SK-N-MC (cell line): Measurements from ENCODE around the gene TEX22.

Experiments used
- EZH2 ChIP-seq: fragments of 200-600 bp; sonication (generic); IDR thresholded peaks from one replicate; pipeline ENCODE4 v1.6.1; 2017; ENCODE audit warnings: antibody characterized with exemption
- FOXP2 ChIP-seq: optimal IDR thresholded peaks from 2 replicates; pipeline ENCODE3; 2011; ENCODE audit warnings: mild to moderate bottlenecking, moderate library complexity; ENCODE audit not compliant: insufficient read depth; ENCODE audit errors: extremely low read length, control extremely low read depth
- POLR2AphosphoS5 ChIP-seq: IDR thresholded peaks from 2 replicates; pipeline ENCODE4 v1.6.1; 2012; ENCODE audit warnings: mild to moderate bottlenecking, low read depth, low read length, borderline replicate concordance

DNA sequence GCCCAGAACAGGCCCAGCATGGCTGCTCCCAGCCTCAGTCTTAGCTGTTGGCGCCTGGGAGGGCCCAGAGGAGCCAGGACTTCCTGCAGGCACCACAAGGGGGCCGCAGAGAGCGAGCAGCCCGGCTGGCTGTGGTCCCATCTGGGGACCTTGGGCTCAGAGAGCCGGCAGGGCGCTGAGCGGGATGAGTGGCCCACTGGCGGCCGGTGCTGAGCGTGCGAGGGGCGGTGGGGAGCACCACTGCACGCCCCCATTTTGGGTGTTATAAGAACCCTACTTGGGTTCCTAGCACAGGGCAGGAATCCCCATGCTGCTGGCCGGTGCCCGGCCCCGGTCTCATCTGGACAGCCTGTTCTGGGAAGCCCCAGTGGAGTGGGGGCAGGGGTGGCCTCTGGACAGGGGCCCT lies 50.4 kb downstream of the TEX22 start:
- TF ChIP-seq EZH2 = no peak
- TF ChIP-seq POLR2AphosphoS5 = no peak; the same call in 1 of the 2 replicates
- TF ChIP-seq FOXP2 = no peak
